GM19240 (cell line): Measurements from ENCODE around the gene ZNF280A.
"Not testable (repeated sequence)": the region's sequence is repeated elsewhere in the genome, so short reads cannot be mapped to it uniquely, and the experiment has no call there.

ENCODE experiments used
- DNase-seq: peaks from one replicate; pipeline ENCODE4 v3.0.0; 2011; ENCODE audit warnings: low spot score; ENCODE audit not compliant: insufficient read length

Gene ZNF280A

DNA sequence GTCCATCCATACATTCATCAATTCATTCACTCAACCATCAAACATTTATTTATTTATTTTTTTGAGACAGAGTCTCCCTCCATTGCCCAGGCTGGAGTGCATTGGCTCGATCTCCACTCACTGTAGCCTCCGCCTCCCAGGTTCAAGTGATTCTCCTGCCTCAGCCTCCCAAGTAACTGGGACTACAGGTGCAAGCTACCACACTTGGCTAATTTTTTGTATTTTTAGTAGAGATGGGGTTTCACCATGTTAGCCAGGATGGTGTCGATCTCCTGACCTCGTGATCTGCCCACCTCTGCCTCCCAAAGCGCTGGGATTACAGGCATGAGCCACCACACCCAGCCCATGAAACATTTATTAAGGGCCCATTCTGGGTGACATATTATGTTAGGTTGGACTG, 49.0 kb downstream of the ZNF280A start:
- DNase-seq = not testable (repeated sequence)

DNA sequence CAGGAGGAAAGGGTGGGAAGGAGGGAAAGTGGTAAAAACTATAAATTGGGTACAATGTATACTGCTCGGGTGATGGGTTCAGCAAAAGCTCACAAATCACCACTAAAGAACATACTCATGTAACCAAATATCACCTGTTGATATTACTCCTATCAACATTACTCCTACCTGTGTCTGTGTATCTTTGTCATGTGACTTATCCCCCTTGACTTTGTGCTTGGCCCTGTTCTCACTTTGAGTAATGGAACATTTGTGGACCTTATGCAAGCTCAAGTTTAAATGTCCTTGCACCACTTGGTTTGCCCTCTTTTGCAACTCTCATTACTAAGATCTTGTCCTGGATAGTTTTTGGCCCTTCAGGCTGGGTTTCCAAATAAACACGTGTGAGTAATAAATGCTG, 50.5 kb downstream of the ZNF280A start:
- DNase-seq = no peak

DNA sequence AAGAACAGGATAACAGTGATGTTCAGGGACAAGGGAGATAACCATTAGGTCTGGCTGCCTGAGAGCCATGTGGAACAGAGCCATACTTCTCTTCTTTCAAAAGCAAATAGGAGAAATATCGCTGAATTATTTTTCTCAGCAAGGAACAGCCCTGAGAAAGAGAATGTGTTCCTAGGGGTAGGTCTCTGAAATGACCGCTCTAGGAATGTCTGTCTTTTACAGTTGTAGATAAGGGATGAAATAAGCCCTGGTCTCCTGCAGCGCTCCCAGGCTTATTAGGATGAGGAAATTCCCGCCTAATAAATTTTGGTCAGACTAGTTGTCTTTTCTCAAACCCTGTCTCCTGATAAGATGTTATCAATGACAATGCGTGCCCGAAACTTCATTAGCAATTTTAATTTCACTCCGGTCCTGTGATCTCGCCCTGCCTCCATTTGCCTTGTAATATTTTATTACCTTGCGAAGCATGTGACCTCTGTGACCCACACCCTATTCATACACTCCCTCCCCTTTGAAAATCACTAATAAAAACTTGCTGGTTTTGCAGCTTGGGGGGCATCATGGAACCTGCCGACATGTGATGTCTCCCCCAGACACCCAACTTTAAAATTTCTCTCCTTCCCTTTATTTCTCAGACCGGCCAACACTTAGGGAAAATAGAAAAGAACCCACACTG, 51.1 kb downstream of the ZNF280A start:
- DNase-seq = not testable (repeated sequence)

DNA sequence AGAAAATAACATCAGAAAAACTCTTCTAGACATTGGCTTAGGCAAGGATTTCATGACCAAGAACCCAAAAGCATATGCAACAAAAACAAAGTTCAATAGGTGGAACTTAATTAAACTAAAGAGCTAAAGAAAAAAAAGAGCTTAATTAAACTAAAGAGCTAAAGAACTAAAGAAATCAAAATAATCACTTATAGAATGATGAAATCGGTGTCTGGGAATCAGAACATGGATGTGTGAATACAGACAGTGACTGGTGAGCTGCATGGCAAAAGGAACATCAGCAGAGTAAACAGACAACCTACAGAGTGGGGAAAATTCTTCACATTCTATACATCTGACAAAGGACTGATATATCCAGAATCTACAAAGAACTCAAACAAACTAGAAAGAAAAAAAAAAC, 53.0 kb downstream of the ZNF280A start:
- DNase-seq = no peak

DNA sequence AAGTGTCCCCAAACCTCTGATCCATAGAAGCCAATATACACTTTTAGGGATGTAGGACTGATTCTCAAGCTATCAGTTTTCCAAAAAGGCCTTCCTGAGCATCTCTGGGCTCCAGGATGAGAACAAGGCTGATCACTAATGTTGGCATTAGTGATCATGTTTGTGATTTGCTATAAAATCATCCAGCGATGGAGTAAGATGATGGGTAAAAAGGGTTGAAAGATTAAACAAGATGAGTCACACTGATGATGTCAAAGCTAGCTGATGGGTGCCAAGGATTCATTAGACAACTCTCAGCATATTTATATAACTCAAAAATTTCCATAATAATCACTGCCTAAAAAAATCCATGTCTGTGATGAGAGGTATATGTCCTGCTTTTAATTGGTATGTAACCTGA, 54.3 kb downstream of the ZNF280A start:
- no peak for DNase-seq

DNA sequence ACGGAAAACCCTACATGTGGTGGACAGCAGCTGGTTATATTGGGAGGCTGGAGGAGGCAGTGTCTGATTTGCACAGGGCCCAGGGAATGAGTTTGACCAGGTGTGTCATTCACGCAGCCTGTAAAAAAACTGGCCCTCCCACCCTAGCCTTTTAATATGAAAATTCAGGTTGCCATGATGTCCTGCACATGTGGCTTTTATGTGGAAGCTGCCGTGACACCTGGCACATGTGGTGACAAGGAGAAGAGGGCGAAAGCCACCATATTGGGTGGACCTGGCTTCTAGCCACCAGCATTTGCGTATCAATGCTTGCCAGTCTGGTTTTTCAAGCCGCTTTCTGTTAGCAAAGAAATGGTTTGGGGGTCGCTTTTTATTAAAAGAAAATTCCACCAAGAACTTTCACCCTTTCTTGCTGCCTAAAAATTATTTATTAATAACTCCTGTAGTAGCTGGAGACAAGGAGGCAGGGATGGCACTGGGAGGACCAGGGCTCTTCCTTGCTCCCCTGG, 54.9 kb downstream of the ZNF280A start:
- no peak for DNase-seq

DNA sequence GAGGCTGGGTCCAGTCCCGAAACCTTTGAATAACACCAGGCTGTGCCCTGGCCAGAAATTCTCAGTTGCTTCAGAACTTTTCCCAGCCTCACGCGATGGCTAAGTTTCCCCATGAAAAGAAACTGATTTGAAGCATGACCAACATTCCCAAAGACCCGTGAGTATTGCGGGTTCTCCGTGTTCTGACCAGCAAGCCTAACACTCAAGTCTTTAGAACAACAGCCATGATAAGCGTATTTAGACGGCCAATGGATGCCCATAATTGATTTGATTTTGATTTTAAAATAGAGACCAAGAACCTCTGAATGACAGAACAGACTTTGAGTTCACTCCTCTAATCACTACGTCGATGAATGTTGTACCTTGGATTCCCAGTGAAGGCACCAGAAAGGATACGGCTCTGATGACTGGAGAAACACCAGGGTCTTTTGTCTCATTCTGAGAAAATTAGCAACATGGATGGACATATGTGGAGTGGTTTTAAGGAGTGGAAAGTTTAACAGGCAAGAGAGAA, 55.5 kb downstream of the ZNF280A start:
- DNase-seq = no peak

DNA sequence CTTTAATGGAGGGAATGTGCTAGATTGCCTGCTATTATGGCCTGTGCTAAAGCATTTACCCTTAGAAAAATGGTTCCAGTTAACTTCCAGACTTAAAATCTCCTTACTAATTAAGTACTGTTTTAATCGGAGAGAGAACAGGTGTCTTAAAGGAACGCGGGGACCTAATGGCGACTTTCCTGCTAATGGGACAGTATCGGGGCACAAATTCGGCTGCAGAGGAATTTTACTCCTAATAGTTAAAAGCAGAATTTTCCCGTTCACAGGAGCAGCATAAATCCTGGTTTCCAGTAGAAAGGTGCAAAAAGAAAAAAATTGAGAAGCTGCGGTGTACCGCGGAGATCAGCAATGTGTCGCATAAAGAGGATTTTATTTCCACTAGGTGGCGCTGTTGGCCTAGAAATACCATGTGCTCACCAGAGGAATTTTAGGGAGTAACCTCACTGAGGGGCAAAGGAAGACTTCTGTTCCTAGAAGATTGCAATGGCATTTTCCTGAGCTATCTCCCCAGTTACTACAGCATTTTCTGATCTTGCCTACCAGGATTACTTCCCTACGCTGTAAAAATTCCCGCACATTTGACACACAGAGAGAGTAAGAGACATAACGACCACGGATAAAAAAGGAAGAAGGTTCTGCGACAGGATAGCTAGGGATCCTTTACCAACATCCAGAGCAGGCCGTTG, 56.1 kb downstream of the ZNF280A start:
- no peak for DNase-seq
